Inferior parietal cortex (tissue), 1 donor: Measurements from ENCODE around the gene SLC12A7.

ENCODE experiments used
- DNase-seq: peaks from one replicate; pipeline ENCODE4 v3.0.0-alpha.2; 2016; ENCODE audit errors: extremely low spot score

SLC12A7 gene

DNA sequence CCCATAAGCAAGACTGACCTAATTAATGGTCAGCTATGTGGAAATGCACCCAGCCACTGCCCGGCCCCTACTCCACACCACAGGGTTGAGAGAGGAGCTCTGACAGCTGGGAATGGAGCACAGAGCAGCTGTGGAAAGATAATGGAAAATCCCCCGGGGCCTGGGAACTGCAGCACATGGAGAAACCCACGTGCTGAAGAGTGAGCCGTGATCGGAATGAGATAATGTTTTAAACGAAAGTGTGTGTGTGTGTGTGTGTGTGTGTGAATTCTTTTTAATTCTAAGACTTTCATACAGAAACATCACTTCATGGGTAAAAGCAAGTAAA lies 13.1 kb upstream of the SLC12A7 start:
- DNase-seq, result no peak

GRCh38 chr5:1124205-1125029 lies 12.6 kb upstream of the SLC12A7 start:
- DNase-seq, result no peak

- DNase-seq, result no peak
Measured at GRCh38 chr5:1123418-1124147, 11.7 kb upstream of the SLC12A7 start.

DNA sequence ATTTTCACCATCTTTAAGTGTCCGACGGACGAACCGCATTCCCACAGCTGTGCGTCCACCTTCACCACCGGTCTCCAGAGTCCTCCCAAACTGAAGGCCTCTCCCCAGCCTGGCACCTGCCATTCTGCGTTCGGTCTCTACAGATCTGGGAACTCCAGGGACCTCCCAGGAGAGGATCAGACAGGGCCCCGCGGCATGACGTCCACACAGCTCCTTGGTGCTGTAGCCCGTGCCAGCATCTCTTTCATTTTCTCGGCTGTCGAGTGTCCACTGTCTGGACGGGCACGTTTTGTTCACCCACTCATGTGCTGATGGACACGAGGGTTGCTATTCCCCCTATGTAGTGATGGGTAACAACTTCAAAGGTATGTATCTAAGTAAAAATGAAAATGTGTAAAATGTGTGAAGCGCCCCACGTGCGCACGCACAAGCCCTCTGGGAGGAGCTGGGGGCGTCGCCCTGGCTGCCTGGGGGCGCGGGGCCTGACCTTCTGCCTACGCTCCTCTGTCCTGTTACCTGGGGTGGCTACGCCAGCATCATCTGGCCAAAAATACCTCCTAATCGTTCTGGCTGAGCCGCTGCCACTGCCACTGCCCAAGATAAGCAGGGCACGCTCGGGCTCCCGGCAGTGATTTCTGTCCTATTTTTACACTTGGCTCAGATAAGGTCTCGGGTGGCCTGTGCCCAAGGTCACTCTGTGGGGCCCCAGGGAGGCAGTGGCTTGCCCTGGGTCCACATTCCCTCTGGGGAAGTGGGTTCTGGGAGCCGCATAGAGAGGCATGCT lies 10.8 kb upstream of the SLC12A7 start:
- DNase-seq, result no peak

- DNase-seq, result no peak
Measured at GRCh38 chr5:1121891-1122290, 10.0 kb upstream of the SLC12A7 start.

DNA sequence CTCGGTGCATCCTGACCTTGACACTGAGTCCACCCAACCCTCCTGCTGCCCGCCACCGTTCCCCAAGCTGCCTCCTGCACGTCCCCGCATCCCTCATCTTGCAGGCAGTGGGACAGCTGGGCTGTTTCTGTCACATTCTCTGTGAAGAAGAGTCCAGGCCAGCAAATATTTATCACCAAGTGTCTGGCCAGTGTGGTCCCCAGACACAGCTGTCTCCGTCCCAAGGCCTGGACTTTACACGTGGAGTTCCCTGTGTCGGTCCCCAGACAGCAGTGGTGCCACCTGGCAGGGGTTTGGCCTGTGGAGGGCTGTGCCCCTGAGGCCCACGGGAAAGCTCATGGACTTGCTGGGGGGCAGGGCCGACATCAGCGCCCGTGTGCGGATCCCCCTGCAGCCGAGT lies 9.2 kb upstream of the SLC12A7 start:
- no peak for DNase-seq

GRCh38 chr5:1120236-1120999 lies 8.6 kb upstream of the SLC12A7 start:
- no peak for DNase-seq

GRCh38 chr5:1119312-1119831 lies 7.5 kb upstream of the SLC12A7 start:
- DNase-seq, result no peak

DNA sequence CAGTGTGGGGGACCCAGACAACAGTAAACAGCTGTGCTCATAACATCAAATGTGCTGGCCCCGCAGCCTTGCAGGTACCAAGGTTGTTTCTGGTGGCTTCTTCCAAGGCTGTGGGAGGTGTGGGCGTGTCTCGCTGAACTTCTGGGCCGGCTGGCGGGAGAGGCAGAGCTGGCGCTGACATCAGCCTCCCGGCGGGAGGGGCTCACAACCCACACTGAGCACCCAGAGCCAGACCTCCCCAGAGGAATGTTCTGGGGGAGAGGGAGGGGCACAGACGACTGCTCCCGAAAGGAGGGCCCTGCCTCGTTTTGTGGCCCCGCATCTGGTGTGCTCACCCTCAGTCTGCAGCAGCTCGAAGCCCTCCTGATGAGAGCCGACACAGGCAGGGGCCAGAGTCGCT lies 6.9 kb upstream of the SLC12A7 start:
- DNase-seq, result no peak

- no peak for DNase-seq
Measured at GRCh38 chr5:1118231-1118698, 6.4 kb upstream of the SLC12A7 start.

DNA sequence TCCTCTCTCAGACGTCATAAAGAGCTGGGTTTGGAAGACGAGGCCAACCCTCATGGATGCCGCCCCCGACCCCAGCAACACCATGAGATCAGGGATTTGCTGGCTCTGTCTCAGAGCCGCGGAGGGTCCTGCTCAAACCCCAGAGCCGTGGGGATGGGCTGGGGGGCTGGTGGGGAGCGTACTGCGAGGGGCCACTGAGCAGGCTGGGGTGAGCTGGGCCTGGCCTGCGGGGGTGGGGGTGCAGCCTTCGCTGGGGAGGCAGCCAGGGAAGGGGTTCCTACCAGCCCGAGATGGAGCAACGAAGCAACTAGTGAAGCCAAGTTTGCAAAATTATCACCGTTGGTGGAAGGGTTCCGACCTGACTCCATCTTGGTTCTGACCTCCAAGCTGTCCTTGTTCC lies 5.1 kb upstream of the SLC12A7 start:
- DNase-seq, result no peak

DNA sequence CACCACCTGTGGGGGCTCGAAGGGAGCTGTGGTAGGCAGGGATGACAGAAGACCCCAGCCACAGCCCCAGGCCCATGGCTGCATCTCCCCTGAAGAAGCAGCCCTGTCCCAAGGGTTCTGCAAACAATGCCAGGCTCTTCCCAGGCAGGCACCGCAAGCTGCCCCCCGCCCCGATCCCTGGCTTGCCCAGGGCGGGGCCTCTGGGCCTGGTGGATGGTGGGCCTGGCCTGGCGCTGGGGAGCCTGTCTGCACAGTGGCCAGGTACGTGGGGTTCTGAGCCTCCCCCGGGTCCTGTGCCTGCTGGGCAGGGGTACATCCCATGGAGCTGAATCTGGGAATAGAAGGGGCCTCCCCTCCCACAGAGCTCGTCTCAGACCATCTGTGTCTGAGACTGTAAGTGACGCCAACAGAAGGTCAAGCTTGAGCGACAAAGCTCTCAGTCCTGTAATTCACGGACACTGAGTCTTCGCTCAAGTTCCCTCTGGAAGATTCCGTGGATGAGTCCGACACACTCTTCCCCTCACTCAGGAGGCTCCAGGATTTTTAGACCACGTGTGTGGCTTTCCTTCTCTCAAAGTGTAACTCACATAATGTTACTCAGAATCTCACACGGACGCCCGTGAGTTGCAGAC lies 4.4 kb upstream of the SLC12A7 start:
- DNase-seq, result no peak

DNA sequence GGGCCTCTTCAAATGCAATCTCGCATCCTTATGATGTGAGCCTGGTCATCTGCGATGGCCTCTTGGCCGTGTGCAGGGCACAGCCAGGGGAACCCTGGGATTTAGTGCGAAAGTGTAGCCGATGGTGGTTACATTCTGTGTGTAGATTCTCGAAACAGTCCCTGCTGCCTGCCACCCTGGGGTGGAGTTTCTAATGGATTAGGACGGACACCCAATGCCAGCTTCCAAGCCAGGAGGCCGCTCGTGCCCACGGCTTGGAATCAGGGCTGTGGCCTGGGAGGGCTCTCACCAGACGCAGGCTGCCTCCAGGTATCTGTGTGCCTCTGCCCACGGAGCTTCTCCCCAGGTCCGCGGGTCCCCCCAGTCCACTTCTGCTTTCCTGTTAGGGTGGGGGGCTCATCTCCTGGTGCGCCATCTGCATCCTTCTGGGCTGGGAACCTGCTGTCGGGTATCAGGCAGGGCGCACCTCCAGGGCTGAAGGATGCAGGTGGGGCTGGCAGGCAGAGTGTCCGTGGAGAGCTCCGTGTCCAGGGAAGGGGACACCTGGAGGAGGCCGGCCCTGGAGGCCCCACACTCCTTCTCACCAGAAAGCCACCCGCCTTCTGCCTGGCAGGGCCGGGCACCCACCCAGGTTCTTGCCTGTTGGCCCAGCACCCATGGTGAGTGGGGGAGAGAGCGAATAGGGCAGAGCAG lies 3.4 kb upstream of the SLC12A7 start:
- no peak for DNase-seq

DNA sequence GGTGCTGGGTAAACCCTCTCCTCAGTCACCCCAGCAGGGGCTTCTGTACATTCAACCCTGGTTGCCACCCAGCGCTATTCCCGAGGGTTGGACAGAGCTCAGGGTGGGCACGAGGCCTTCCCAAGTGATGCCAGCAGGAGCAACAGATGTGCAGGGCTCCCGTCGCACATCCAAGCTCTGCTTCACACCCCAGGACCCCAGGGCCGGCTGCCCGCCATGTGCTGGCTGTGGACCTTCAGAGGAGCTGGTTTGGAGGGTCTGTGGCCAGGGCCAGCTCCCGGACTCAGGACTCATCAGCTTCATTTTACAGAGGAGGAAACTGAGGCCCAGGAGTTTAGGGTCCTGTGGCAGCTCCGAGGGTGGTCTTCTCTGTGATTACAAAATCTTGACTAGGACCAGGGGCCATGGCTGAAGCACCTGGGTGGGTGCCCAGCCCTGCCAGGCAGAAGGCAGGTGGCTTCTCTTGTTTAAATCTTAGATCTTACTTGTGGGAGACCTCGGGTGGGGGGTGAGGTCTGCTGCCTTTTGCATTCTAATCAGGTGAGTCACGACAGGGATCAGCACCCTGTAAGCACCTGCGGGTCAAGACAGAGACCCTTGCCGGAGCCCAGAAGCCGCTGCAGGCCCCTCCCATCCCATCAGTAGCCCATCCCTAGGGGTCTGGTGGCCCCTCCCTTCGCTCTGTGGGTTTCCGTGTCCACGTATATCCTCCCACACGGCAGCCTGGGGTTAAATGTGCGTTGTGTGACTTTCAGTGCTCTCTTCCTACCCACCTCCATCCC lies 2.1 kb upstream of the SLC12A7 start:
- DNase-seq, result no peak

DNA sequence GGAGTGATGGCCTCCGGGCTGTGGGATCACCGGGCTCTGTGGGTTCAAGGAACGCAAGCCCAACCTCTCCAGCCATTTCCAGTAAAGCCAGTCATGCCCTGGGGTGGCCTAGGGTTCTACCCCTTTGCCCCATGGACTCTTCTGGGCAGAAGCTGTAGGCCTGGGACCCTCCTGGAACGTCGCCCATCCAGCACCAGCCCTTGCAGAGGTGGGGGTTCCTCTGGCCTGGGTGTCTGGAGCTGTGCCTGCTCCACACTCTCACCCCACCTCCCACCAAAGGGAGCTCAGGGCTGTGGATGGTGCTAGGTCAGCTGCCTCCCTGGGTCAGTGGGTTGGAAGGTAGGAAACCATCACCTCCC lies 1.4 kb upstream of the SLC12A7 start:
- DNase-seq, result no peak

- no peak for DNase-seq
Measured at GRCh38 chr5:1112596-1113331, 901 bp upstream of the SLC12A7 start.

GRCh38 chr5:1111241-1111726 lies 579 bp downstream of the SLC12A7 start:
- no peak for DNase-seq

DNA sequence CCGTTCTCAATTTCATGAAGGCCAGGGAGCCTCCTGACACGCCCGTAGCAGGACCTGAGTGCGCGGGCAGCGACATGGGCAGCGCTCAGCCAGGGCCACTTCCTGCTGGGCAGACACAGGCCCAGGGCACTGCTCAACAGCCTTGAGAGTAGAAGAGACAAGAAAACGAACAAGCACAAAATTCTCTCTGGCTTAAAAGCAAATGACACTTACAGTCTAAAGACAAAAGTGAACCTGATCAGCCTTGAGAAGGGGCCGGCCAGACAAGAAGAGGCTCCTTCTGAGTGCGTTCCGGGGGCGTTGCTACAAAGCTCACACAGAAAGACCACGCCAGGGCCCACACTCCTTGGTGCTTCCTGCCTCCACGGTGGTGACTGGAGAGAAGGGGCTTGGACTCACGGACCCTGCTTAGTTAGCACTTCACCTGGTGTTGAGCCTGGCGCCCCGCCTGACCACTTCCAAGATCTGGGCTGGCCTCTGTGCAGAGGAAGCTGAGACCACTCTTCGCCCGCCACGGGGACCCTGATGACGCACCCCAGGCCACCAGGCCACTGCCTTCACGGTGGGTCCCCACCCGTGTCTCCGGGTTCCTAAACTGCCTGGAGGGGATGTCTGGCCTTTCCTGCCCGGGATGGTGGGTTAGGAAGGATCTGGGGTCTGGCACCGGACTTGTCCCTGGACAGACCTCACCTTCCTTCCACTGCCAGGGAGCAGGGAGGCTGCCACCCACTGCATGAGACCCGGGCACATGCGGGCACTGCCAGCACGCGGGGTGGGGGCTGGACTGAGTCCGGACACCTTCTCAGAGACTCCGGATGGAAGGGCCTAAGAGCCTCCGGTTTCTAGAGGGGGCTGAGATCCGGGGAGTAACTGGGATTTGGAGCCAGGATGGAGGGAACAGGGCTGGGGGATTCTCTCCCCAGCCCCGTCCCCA lies 1.3 kb downstream of the SLC12A7 start:
- no peak for DNase-seq
